Astrocyte (in vitro differentiated cells and primary cell): ENCODE results near the gene ZBTB7C. TPM values are rescaled to one million over a fixed set of nuclear protein-coding genes. Genes with fewer than 3 reads are reported as not detected.

Experiments used
- DNase-seq: peaks from one replicate; pipeline ENCODE4 v3.0.0-alpha.2; 2010; ENCODE audit warnings: low read depth
- FAIRE-seq: peaks from 2 replicates; lab custom pipeline; 2011; peaks lifted over from hg19 to GRCh38; lab: Jason Lieb, UNC
- H2AFZ ChIP-seq: 2 replicates; pipeline ENCODE4 v1.6.0; 2012; ENCODE audit warnings: low read depth, low read length, inconsistent platforms
- H3K27ac ChIP-seq: 2 replicates; pipeline ENCODE4 v1.5.1; 2011; ENCODE audit warnings: low read depth, low read length, inconsistent platforms
- H3K27me3 ChIP-seq: 2 replicates; pipeline ENCODE4 v1.6.0; 2011; ENCODE audit warnings: low read length, inconsistent platforms; ENCODE audit not compliant: insufficient read depth
- H3K36me3 ChIP-seq: 2 replicates; pipeline ENCODE4 v1.5.1; 2011; ENCODE audit warnings: low read length, inconsistent platforms; ENCODE audit not compliant: insufficient read depth
- H3K4me1 ChIP-seq: 2 replicates; pipeline ENCODE4 v1.5.1; 2011; ENCODE audit warnings: low read length, inconsistent platforms; ENCODE audit not compliant: insufficient read depth
- H3K4me2 ChIP-seq: 2 replicates; pipeline ENCODE4 v1.6.0; 2012; ENCODE audit warnings: low read length, inconsistent platforms
- H3K4me3 ChIP-seq: 2 replicates; pipeline ENCODE4 v1.5.1; 2011; ENCODE audit warnings: low read depth, mild to moderate bottlenecking, low read length, inconsistent platforms; ENCODE audit not compliant: insufficient read depth
- H3K79me2 ChIP-seq: 2 replicates; pipeline ENCODE4 v1.6.0; 2012; ENCODE audit warnings: mild to moderate bottlenecking, low read length, inconsistent platforms; ENCODE audit not compliant: insufficient read depth
- H3K9ac ChIP-seq: 2 replicates; pipeline ENCODE4 v1.6.0; 2012; ENCODE audit warnings: mild to moderate bottlenecking, low read length, inconsistent platforms
- H3K9me3 ChIP-seq: 2 replicates; pipeline ENCODE4 v1.5.1; 2012; ENCODE audit warnings: low read depth, mild to moderate bottlenecking, low read length, inconsistent platforms; ENCODE audit not compliant: insufficient read depth
- H4K20me1 ChIP-seq: 2 replicates; pipeline ENCODE4 v1.6.0; 2012; ENCODE audit warnings: low read length, inconsistent platforms; ENCODE audit not compliant: insufficient read depth
- H3K27ac Mint-ChIP-seq: one replicate; pipeline ENCODE4 v1.8.0; 2021; ENCODE audit warnings: mild to moderate bottlenecking, mixed read lengths; ENCODE audit not compliant: unreplicated experiment
- H3K27me3 Mint-ChIP-seq: one replicate; pipeline ENCODE4 v1.8.0; 2021; ENCODE audit warnings: low read depth, mixed read lengths; ENCODE audit not compliant: unreplicated experiment
- H3K36me3 Mint-ChIP-seq: one replicate; pipeline ENCODE4 v1.8.0; 2021; ENCODE audit warnings: low read depth, mixed read lengths; ENCODE audit not compliant: unreplicated experiment
- H3K4me1 Mint-ChIP-seq: one replicate; pipeline ENCODE4 v1.8.0; 2021; ENCODE audit warnings: low read depth, mixed read lengths; ENCODE audit not compliant: unreplicated experiment
- H3K4me3 Mint-ChIP-seq: one replicate; pipeline ENCODE4 v1.8.0; 2021; ENCODE audit warnings: mild to moderate bottlenecking, moderate library complexity, mixed read lengths; ENCODE audit not compliant: unreplicated experiment
- H3K9me3 Mint-ChIP-seq: one replicate; pipeline ENCODE4 v1.8.0; 2021; ENCODE audit warnings: mild to moderate bottlenecking, mixed read lengths; ENCODE audit not compliant: unreplicated experiment
- EZH2 ChIP-seq: IDR thresholded peaks from 2 replicates; pipeline ENCODE4 v1.6.1; 2012; ENCODE audit warnings: mild to moderate bottlenecking, low read length, inconsistent platforms; ENCODE audit not compliant: insufficient read depth
- total RNA-seq: library from RNA; stranded (reverse); gene quantifications from 2 replicates; pipeline ENCODE4 v1.2.1, GENCODE V29; 2021
- TF ChIP-seq, protein P1 (sequence below): IDR thresholded peaks from 2 replicates; pipeline ENCODE4 v1.5.1; 2011; ENCODE audit warnings: low read depth, mild to moderate bottlenecking, inconsistent platforms, low read length, moderate library complexity; ENCODE audit not compliant: insufficient read depth

Gene ZBTB7C
- total RNA-seq, 1 donor from 2014 or later = 1.0 TPM

DNA sequence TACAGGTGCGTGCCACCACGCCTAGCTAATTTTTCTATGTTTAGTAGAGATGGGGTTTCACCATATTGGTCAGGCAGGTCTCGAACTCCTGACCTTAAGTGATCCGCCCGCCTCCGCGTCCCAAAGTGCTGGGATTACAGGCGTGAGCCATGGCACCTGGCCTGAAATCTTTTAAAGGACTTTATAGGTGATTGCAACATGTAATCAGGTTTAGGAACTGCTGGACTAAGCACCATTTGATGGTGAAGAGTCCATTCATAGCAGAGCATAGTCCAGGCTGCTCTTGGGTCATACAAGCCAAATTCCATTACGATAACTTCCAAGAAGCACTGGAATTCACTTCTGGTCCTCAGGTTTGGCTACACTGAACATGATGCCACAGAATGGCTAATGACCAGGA lies 278.1 kb downstream of the ZBTB7C start:
- no peak for TF ChIP-seq EZH2
- TF ChIP-seq, protein P1, sequence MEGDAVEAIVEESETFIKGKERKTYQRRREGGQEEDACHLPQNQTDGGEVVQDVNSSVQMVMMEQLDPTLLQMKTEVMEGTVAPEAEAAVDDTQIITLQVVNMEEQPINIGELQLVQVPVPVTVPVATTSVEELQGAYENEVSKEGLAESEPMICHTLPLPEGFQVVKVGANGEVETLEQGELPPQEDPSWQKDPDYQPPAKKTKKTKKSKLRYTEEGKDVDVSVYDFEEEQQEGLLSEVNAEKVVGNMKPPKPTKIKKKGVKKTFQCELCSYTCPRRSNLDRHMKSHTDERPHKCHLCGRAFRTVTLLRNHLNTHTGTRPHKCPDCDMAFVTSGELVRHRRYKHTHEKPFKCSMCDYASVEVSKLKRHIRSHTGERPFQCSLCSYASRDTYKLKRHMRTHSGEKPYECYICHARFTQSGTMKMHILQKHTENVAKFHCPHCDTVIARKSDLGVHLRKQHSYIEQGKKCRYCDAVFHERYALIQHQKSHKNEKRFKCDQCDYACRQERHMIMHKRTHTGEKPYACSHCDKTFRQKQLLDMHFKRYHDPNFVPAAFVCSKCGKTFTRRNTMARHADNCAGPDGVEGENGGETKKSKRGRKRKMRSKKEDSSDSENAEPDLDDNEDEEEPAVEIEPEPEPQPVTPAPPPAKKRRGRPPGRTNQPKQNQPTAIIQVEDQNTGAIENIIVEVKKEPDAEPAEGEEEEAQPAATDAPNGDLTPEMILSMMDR = no peak
- no peak for FAIRE-seq
- Histone ChIP-seq H3K27ac (no peak overlapping the region), H3K4me3 (no peak overlapping the region), H3K27me3 (peaks cover 30% of the 10 kb centered on the region), H2AFZ (no peak overlapping the region), H4K20me1 (no peaks in the 10 kb centered on the region), H3K4me1 (no peaks in the 10 kb centered on the region), H3K79me2 (no peaks in the 10 kb centered on the region), H3K4me2 (no peak overlapping the region), H3K9ac (no peak overlapping the region), H3K36me3 (no peaks in the 10 kb centered on the region), H3K9me3 (no peaks in the 10 kb centered on the region)
- no peaks in the 10 kb centered on the region for H3K36me3 Mint-ChIP-seq
- peaks cover 75% of the 10 kb centered on the region for H3K27me3 Mint-ChIP-seq
- no peak overlapping the region for H3K27ac Mint-ChIP-seq
- H3K4me1 Mint-ChIP-seq = no peaks in the 10 kb centered on the region
- DNase-seq = no peak
- no peaks in the 10 kb centered on the region for H3K9me3 Mint-ChIP-seq
- no peak overlapping the region for H3K4me3 Mint-ChIP-seq

- Histone ChIP-seq H3K9me3 (no peaks in the 10 kb centered on the region), H3K4me2 (no peak overlapping the region), H3K4me1 (no peaks in the 10 kb centered on the region), H3K4me3 (no peak overlapping the region), H3K27ac (no peak overlapping the region), H3K27me3 (peaks cover 20% of the 10 kb centered on the region), H3K9ac (no peak overlapping the region), H2AFZ (no peak overlapping the region), H3K79me2 (no peaks in the 10 kb centered on the region), H4K20me1 (no peaks in the 10 kb centered on the region), H3K36me3 (no peaks in the 10 kb centered on the region)
- H3K9me3 Mint-ChIP-seq = no peaks in the 10 kb centered on the region
- H3K27ac Mint-ChIP-seq = no peak overlapping the region
- TF ChIP-seq EZH2 = no peak
- TF ChIP-seq, protein P1 = no peak
- FAIRE-seq (no peak), DNase-seq (no peak)
- H3K4me3 Mint-ChIP-seq = no peak overlapping the region
- no peaks in the 10 kb centered on the region for H3K36me3 Mint-ChIP-seq
- peaks cover 76% of the 10 kb centered on the region for H3K27me3 Mint-ChIP-seq
- peaks cover 3% of the 10 kb centered on the region for H3K4me1 Mint-ChIP-seq
Measured at GRCh38 chr18:48129621-48130082, 279.5 kb downstream of the ZBTB7C start.

DNA sequence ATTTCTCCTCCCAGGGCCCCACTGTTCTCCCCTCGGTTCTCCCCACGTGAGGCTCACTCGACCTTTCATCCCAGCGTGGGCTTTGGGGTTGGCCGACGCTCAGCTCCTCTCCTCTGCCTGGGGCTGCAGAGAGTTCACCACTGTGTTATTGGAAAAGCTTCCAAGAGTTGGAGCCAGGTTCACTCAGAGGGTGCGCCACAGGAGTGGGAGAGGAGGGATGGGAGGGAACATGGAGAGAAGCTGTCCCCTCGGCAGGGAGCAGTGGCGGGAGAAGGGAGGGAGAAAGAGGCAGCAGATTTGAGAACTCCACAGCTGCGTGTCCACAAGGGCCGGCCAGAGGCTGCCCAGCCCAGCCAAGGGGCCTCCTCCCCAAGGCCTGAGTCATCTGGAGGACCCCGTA lies 281.6 kb downstream of the ZBTB7C start:
- Mint-ChIP-seq H3K9me3 (no peaks in the 10 kb centered on the region), H3K36me3 (no peaks in the 10 kb centered on the region), H3K4me1 (peaks cover 3% of the 10 kb centered on the region), H3K27me3 (peaks cover 67% of the 10 kb centered on the region), H3K27ac (no peak overlapping the region), H3K4me3 (no peak overlapping the region)
- Histone ChIP-seq H3K4me3 (no peak overlapping the region), H2AFZ (no peak overlapping the region), H3K27ac (no peak overlapping the region), H3K9ac (no peak overlapping the region), H3K4me2 (no peak overlapping the region), H3K36me3 (no peaks in the 10 kb centered on the region), H3K4me1 (no peaks in the 10 kb centered on the region), H4K20me1 (no peaks in the 10 kb centered on the region), H3K9me3 (no peaks in the 10 kb centered on the region), H3K27me3 (peaks cover 16% of the 10 kb centered on the region), H3K79me2 (no peaks in the 10 kb centered on the region)
- TF ChIP-seq EZH2 = no peak
- TF ChIP-seq, protein P1 = no peak
- FAIRE-seq (no peak), DNase-seq (no peak)
